H1 (cell line): ENCODE data around the gene MED23. TPM values are rescaled to one million over a fixed set of nuclear protein-coding genes. Genes with fewer than 3 reads are reported as not detected.

ENCODE experiments used
- CTCF ChIA-PET: fragments of 300-600 bp; sonication (Branson Sonifier 250); formaldehyde crosslinking; loops from one replicate; lab custom pipeline; 2021; ENCODE audit not compliant: partially characterized antibody; lab: Charles Lee
- POLR2A ChIA-PET: fragments of 300-600 bp; sonication (Branson Sonifier 250); formaldehyde crosslinking; loops from one replicate; lab custom pipeline; 2021; ENCODE audit warnings: inconsistent platforms; ENCODE audit not compliant: partially characterized antibody; lab: Charles Lee
- DNase-seq, 2 experiments: peaks; one replicate each; pipeline versions ENCODE4 v3.0.0 to v3.0.0-alpha.2; 2010 to 2022; ENCODE audit warnings: low spot score in 2 of 2, low read depth in 1 of 2, mixed read lengths in 1 of 2
- FAIRE-seq: peaks from 2 replicates; lab custom pipeline; 2011; peaks lifted over from hg19 to GRCh38; lab: Jason Lieb, UNC
- H2AFZ ChIP-seq: 2 replicates; pipeline ENCODE4 v1.8.1; 2012; ENCODE audit warnings: low read length, inconsistent platforms
- H2AK5ac ChIP-seq: 2 replicates; pipeline ENCODE4 v1.6.1; 2013; ENCODE audit warnings: low read depth, low read length
- H2BK120ac ChIP-seq: replicated peaks from 2 replicates; pipeline ENCODE3; 2013; ENCODE audit warnings: low read depth, low read length, inconsistent platforms
- H2BK12ac ChIP-seq: 2 replicates; pipeline ENCODE4 v1.6.1; 2013; ENCODE audit warnings: low read depth, low read length
- H2BK15ac ChIP-seq: 2 replicates; pipeline ENCODE4 v1.6.1; 2013; ENCODE audit warnings: low read length
- H2BK20ac ChIP-seq: 2 replicates; pipeline ENCODE4 v1.6.1; 2013; ENCODE audit warnings: low read length
- H2BK5ac ChIP-seq: 2 replicates; pipeline ENCODE4 v1.6.1; 2013; ENCODE audit warnings: low read depth, low read length
- H3K14ac ChIP-seq: 2 replicates; pipeline ENCODE4 v1.6.1; 2013; ENCODE audit warnings: inconsistent platforms; ENCODE audit not compliant: insufficient read length
- H3K18ac ChIP-seq: 2 replicates; pipeline ENCODE4 v1.6.1; 2013; ENCODE audit warnings: low read length; ENCODE audit errors: extremely low read depth
- H3K23ac ChIP-seq: 2 replicates; pipeline ENCODE4 v1.6.1; 2013; ENCODE audit warnings: inconsistent platforms; ENCODE audit not compliant: insufficient read length
- H3K23me2 ChIP-seq: 2 replicates; pipeline ENCODE4 v1.6.1; 2013; ENCODE audit warnings: low read depth, low read length
- H3K27ac ChIP-seq: 2 replicates; pipeline ENCODE4 v1.6.1; 2011; ENCODE audit warnings: low read depth, low read length, inconsistent platforms
- H3K27me3 ChIP-seq, 4 experiments: replicated peaks in 1 of 4; 1 replicate in 1 of 4; 2 replicates in 3 of 4; pipeline versions ENCODE4 v1.6.1 to v1.8.1; 2011 to 2013; ENCODE audit warnings: low read length in 3 of 4, mild to moderate bottlenecking in 3 of 4, inconsistent platforms in 2 of 4, mixed read lengths in 2 of 4, moderate library complexity in 1 of 4; ENCODE audit not compliant: control insufficient read depth in 3 of 4, insufficient read depth in 3 of 4; ENCODE audit errors: extremely low read depth in 1 of 4
- H3K36me3 ChIP-seq, 4 experiments: 2 replicates each; pipeline versions ENCODE4 v1.6.1 to v1.8.1; 2011 to 2013; ENCODE audit warnings: mild to moderate bottlenecking in 4 of 4, low read length in 3 of 4, moderate library complexity in 2 of 4, control low read depth in 1 of 4, inconsistent platforms in 1 of 4; ENCODE audit not compliant: insufficient read depth in 4 of 4, control insufficient read depth in 2 of 4
- H3K4ac ChIP-seq: replicated peaks from 2 replicates; pipeline ENCODE3; 2013; ENCODE audit warnings: low read length, low read depth, mixed read lengths, inconsistent platforms; ENCODE audit not compliant: insufficient read length
- H3K4me1 ChIP-seq, 4 experiments: replicated peaks in 1 of 4; 1 replicate in 1 of 4; 2 replicates in 3 of 4; pipeline versions ENCODE4 v1.6.1 to v1.8.1; 2011 to 2013; ENCODE audit warnings: low read length in 3 of 4, inconsistent platforms in 2 of 4, mixed read lengths in 1 of 4; ENCODE audit not compliant: insufficient read depth in 4 of 4, control insufficient read depth in 3 of 4
- H3K4me2 ChIP-seq, 2 experiments: 2 replicates each; pipeline versions ENCODE4 v1.6.1 to v1.8.1; 2011 to 2013; ENCODE audit warnings: low read depth in 2 of 2, low read length in 2 of 2, control low read depth in 1 of 2, inconsistent platforms in 1 of 2, mild to moderate bottlenecking in 1 of 2; ENCODE audit not compliant: insufficient read depth in 1 of 2
- H3K4me3 ChIP-seq, 4 experiments: fragments of 200-600, 300-600 bp in 1 of 4; sonication (generic), shearing (Covaris generic), sonication (Bioruptor Twin) in 1 of 4; 2 replicates each; pipeline versions ENCODE4 v1.5.1 to v1.8.1; 2011 to 2016; ENCODE audit warnings: low read length in 4 of 4, low read depth in 3 of 4, control low read depth in 2 of 4, inconsistent platforms in 2 of 4, mild to moderate bottlenecking in 2 of 4, mixed read lengths in 1 of 4, moderate library complexity in 1 of 4; ENCODE audit not compliant: insufficient read depth in 2 of 4; ENCODE audit errors: extremely low read depth in 1 of 4
- H3K56ac ChIP-seq: replicated peaks from 2 replicates; pipeline ENCODE3; 2013; ENCODE audit warnings: low read depth, mild to moderate bottlenecking, mixed read lengths, low read length, inconsistent platforms; ENCODE audit not compliant: insufficient read length
- H3K79me1 ChIP-seq: 2 replicates; pipeline ENCODE4 v1.6.1; 2013; ENCODE audit warnings: low read depth, low read length, control low read depth
- H3K79me2 ChIP-seq, 2 experiments: 2 replicates each; pipeline versions ENCODE4 v1.6.1 to v1.8.1; 2012 to 2013; ENCODE audit warnings: low read length in 2 of 2, mild to moderate bottlenecking in 2 of 2, inconsistent platforms in 1 of 2; ENCODE audit not compliant: insufficient read depth in 2 of 2, control insufficient read depth in 1 of 2
- H3K9ac ChIP-seq, 4 experiments: replicated peaks in 1 of 4; 1 replicate in 1 of 4; 2 replicates in 3 of 4; pipeline versions ENCODE4 v1.6.1 to v1.8.1; 2011 to 2013; ENCODE audit warnings: low read depth in 3 of 4, low read length in 3 of 4, control low read depth in 2 of 4, mild to moderate bottlenecking in 2 of 4, moderate library complexity in 2 of 4, inconsistent platforms in 1 of 4; ENCODE audit errors: extremely low read depth in 1 of 4
- H3K9me3 ChIP-seq, 2 experiments: 2 replicates each; pipeline versions ENCODE4 v1.6.1 to v1.8.1; 2012 to 2013; ENCODE audit warnings: mild to moderate bottlenecking in 2 of 2, moderate library complexity in 2 of 2, control low read depth in 1 of 2, inconsistent platforms in 1 of 2, low read depth in 1 of 2, low read length in 1 of 2, mixed read lengths in 1 of 2; ENCODE audit not compliant: insufficient read depth in 2 of 2
- H4K20me1 ChIP-seq, 2 experiments: replicated peaks in 1 of 2; 2 replicates each; pipeline versions ENCODE3 to v1.8.1; 2011 to 2013; ENCODE audit warnings: inconsistent platforms in 2 of 2, low read length in 2 of 2, mild to moderate bottlenecking in 1 of 2; ENCODE audit not compliant: insufficient read depth in 2 of 2, control insufficient read depth in 1 of 2
- H4K5ac ChIP-seq: 2 replicates; pipeline ENCODE4 v1.6.1; 2013; ENCODE audit warnings: low read length, low read depth, mixed read lengths, inconsistent platforms; ENCODE audit not compliant: insufficient read length
- H4K8ac ChIP-seq: 2 replicates; pipeline ENCODE4 v1.8.0; 2013; ENCODE audit warnings: mild to moderate bottlenecking, moderate library complexity, low read length, inconsistent platforms; ENCODE audit not compliant: insufficient read depth; ENCODE audit errors: extremely low read depth
- H4K91ac ChIP-seq: replicated peaks from 2 replicates; pipeline ENCODE3; 2013; ENCODE audit warnings: low read length, mixed read lengths, inconsistent platforms; ENCODE audit not compliant: insufficient read length
- CTBP2 ChIP-seq: IDR thresholded peaks from 2 replicates; pipeline ENCODE4 v1.7.0; 2011; ENCODE audit warnings: borderline replicate concordance, mild to moderate bottlenecking, moderate library complexity, mixed read lengths, low read length; ENCODE audit not compliant: insufficient read depth, insufficient read length
- HDAC2 ChIP-seq, 2 experiments: fragments of 300-600 bp in 1 of 2; sonication (generic) in 1 of 2; IDR thresholded peaks; 2 replicates each; pipeline ENCODE4 v1.6.1; 2011 to 2012; ENCODE audit warnings: low read depth in 2 of 2, low read length in 2 of 2, mild to moderate bottlenecking in 2 of 2, moderate library complexity in 2 of 2, borderline replicate concordance in 1 of 2, inconsistent platforms in 1 of 2
- KDM1A ChIP-seq: fragments of 200-600, 300-600 bp; sonication (generic); IDR thresholded peaks from 2 replicates; pipeline ENCODE4 v1.7.1; 2016; ENCODE audit warnings: mild to moderate bottlenecking, low read length, borderline replicate concordance
- RFX5 ChIP-seq: IDR thresholded peaks from 2 replicates; pipeline ENCODE4 v1.6.1; 2011; ENCODE audit warnings: low read depth, low read length, improper control_type of control experiment, borderline replicate concordance
- YY1 ChIP-seq: IDR thresholded peaks from 2 replicates; pipeline ENCODE4 v1.6.1; 2011; ENCODE audit warnings: low read depth, mild to moderate bottlenecking, low read length
- WGBS, 2 experiments: shearing (Covaris generic) in 1 of 2; methylation state at CpG; one replicate each; pipeline versions ENCODE4 v1.1.6 to v1.1.7; 2013 to 2015; ENCODE audit warnings: low lambda C conversion rate in 2 of 2, mixed read lengths in 2 of 2, inconsistent platforms in 1 of 2, low coverage in 1 of 2, missing lambda C conversion rate in 1 of 2; ENCODE audit not compliant: insufficient replicate concordance in 2 of 2, insufficient coverage in 1 of 2, insufficient read length in 1 of 2; ENCODE audit errors: extremely low coverage in 1 of 2, missing lambda C conversion rate in 1 of 2; 5-methylcytosine and 5-hydroxymethylcytosine counted together
- polyA plus RNA-seq, 7 experiments: library from polyadenylated mRNA; depleted of rRNA in 3 of 7; stranded (reverse) in 5 of 7; unstranded in 2 of 7; fragments of >200 nt in 5 of 7; fragments of 200-250 nt in 2 of 7; gene quantifications; 1 replicate in 5 of 7; 2 replicates in 1 of 7; 4 replicates in 1 of 7; pipeline versions ENCODE4 v1.2.1 to v1.2.3, GENCODE V29; 2011 to 2013; ENCODE audit warnings: missing spikeins in 2 of 7, mixed read lengths in 2 of 7
- total RNA-seq: library from RNA; stranded (reverse); fragmentation: NEBNext Ultra II Directional; extraction: Animal tissue kit (Norgen Biotek cat#: 25700); gene quantifications from 2 replicates; pipeline ENCODE4 v1.2.1, GENCODE V29; 2021
- TF ChIP-seq, protein P1 (sequence below), 3 experiments: IDR thresholded peaks; 1 replicate in 2 of 3; 2 replicates in 1 of 3; pipeline versions ENCODE4 v1.5.1 to v1.6.1; 2011; ENCODE audit warnings: low read length in 3 of 3, mild to moderate bottlenecking in 3 of 3, inconsistent platforms in 2 of 3, low read depth in 1 of 3, moderate library complexity in 1 of 3; ENCODE audit not compliant: insufficient read depth in 1 of 3; ENCODE audit errors: control extremely low read depth in 1 of 3

Gene MED23
- total and polyA plus RNA-seq, 2 of the 8 experiments (the other 6 are each of a cell fraction or from before 2014, with no cell fraction given) = 10.5 to 13.0 TPM

DNA sequence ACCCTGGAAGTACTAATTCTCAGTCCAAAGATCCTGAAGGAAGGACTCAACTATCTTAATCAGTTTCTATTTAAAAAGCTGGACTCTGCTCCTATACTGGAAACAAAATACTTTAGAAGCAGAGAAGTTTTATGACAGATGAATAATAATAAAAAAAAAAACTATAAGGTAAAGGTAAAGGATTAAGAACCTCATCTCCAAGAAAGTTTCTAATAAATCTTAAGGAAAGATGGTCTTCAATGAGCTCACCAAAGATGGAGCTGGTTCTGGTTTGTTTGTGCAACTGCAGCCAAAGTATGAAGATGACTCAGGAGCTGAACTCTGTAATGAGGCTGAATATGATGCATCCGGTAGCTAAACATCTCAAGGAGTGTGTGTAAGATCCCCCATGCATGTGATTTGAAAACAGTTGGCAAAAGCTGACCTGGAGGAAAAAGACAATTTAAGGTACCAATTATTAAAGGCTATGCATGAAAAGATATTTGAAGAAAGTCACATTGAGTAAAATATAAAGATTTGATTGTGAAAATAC is 25.2 kb downstream of the MED23 start:
- H3K23ac ChIP-seq = no peak overlapping the region
- no peak overlapping the region for H2BK120ac ChIP-seq
- no peak overlapping the region for H3K4ac ChIP-seq
- H3K27me3 ChIP-seq = no peaks in the 10 kb centered on the region
- CTCF ChIA-PET = interaction anchor here (0.8 to 1.3 kb wide), 2 partner anchors 9 to 16 kb away, joined by 3 to 4 read pairs; no protein-coding TSS in a partner anchor
- no peak for FAIRE-seq
- no peak overlapping the region for H2BK15ac ChIP-seq
- peaks cover 2 to 56% (median 16%) of the 10 kb centered on the region in 4 experiments; a peak in 6 of 8 replicates for H3K36me3 ChIP-seq
- no peak overlapping the region for H2AFZ ChIP-seq
- H3K79me1 ChIP-seq = no peaks in the 10 kb centered on the region
- H3K14ac ChIP-seq = no peak overlapping the region
- no peak overlapping the region for H3K4me3 ChIP-seq
- TF ChIP-seq KDM1A (no peak), RFX5 (no peak), CTBP2 (no peak), YY1 (no peak), HDAC2 (IDR thresholded peaks at IDR 0.05; ENCODE audit: borderline replicate concordance in 1 of 2, low read depth in 2 of 2, low read length in 2 of 2) (no peak)
- TF ChIP-seq, protein P1, sequence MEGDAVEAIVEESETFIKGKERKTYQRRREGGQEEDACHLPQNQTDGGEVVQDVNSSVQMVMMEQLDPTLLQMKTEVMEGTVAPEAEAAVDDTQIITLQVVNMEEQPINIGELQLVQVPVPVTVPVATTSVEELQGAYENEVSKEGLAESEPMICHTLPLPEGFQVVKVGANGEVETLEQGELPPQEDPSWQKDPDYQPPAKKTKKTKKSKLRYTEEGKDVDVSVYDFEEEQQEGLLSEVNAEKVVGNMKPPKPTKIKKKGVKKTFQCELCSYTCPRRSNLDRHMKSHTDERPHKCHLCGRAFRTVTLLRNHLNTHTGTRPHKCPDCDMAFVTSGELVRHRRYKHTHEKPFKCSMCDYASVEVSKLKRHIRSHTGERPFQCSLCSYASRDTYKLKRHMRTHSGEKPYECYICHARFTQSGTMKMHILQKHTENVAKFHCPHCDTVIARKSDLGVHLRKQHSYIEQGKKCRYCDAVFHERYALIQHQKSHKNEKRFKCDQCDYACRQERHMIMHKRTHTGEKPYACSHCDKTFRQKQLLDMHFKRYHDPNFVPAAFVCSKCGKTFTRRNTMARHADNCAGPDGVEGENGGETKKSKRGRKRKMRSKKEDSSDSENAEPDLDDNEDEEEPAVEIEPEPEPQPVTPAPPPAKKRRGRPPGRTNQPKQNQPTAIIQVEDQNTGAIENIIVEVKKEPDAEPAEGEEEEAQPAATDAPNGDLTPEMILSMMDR (IDR thresholded peaks at IDR 0.05; ENCODE audit: control extremely low read depth in 1 of 3, insufficient read depth in 1 of 3, low read depth in 1 of 3, low read length in 3 of 3) = no peak
- TF ChIP-seq, all 59 proteins: peak for 0
- Histone ChIP-seq H3K79me2 (no peaks in the 10 kb centered on the region), H3K4me1 (no peaks in the 10 kb centered on the region), H3K56ac (no peak overlapping the region), H2AK5ac (no peak overlapping the region), H3K18ac (no peak overlapping the region), H2BK12ac (no peak overlapping the region), H4K20me1 (no peaks in the 10 kb centered on the region), H2BK5ac (no peak overlapping the region), H4K5ac (no peak overlapping the region), H3K27ac (no peak overlapping the region), H3K23me2 (no peaks in the 10 kb centered on the region), H2BK20ac (no peak overlapping the region), H4K8ac (no peak overlapping the region), H3K4me2 (no peak overlapping the region), H3K9ac (no peak overlapping the region), H3K9me3 (no peaks in the 10 kb centered on the region), H4K91ac (no peak overlapping the region)
- 88% methylated on average over 1 of the region's 1 CpG; no CpG with 5 or more reads in 1 of the 2 experiments for WGBS, 2 experiments
- DNase-seq = no peak
- POLR2A ChIA-PET = interaction anchor here (0.5 to 1.4 kb wide), 3 partner anchors 11 to 1323 kb away, joined by 3 read pairs; no protein-coding TSS in a partner anchor
